Sigmoid colon (tissue), 7 donors: ENCODE results near the gene HARBI1. TPM values are rescaled to one million over a fixed set of nuclear protein-coding genes. Genes with fewer than 3 reads are reported as not detected.
A peak's percentile ranks its signal among the peaks of the same experiment; 100 is the strongest.

Experiments
- DNase-seq: peaks from one replicate; pipeline ENCODE4 v3.0.0-alpha.2; 2019
- H3K27ac ChIP-seq, 4 donors: fragments of 200-600 bp; sonication (generic); one replicate each; pipeline ENCODE4 v1.5.1; 2016 to 2019; ENCODE audit warnings: mild to moderate bottlenecking in 1 of 4
- H3K27me3 ChIP-seq, 3 donors: fragments of 200-600 bp; sonication (generic); one replicate each; pipeline ENCODE4 v1.5.1; 2019; ENCODE audit warnings: mild to moderate bottlenecking in 1 of 3
- H3K36me3 ChIP-seq, 4 donors: fragments of 200-600 bp; sonication (generic); one replicate each; pipeline ENCODE4 v1.5.1; 2016 to 2019
- H3K4me1 ChIP-seq, 4 donors: fragments of 200-600 bp; sonication (generic); one replicate each; pipeline ENCODE4 v1.5.1; 2017 to 2019
- H3K4me3 ChIP-seq, 4 donors: fragments of 200-600 bp; sonication (generic); one replicate each; pipeline ENCODE4 v1.5.1; 2017 to 2019; ENCODE audit warnings: mild to moderate bottlenecking in 2 of 4, moderate library complexity in 1 of 4
- H3K9me3 ChIP-seq, 4 donors: fragments of 200-600 bp in 3 of 4; sonication (generic) in 3 of 4; one replicate each; pipeline versions ENCODE4 v1.5.1 to v1.6.1; 2013 to 2019
- EP300 ChIP-seq, 4 donors: sonication (generic); formaldehyde crosslinking; IDR thresholded peaks; one replicate each; pipeline ENCODE4 v1.6.1; 2017; ENCODE audit warnings: antibody characterized with exemption in 4 of 4
- POLR2A ChIP-seq, 2 donors: fragments of 450-650 bp; IDR thresholded peaks; one replicate each; pipeline ENCODE4 v1.6.1; 2016; ENCODE audit warnings: antibody characterized with exemption in 2 of 2, mild to moderate bottlenecking in 2 of 2, moderate library complexity in 2 of 2
- POLR2AphosphoS5 ChIP-seq, 4 donors: sonication (generic); formaldehyde crosslinking; IDR thresholded peaks; one replicate each; pipeline ENCODE4 v1.6.1; 2017; ENCODE audit warnings: antibody characterized with exemption in 4 of 4
- WGBS, 2 donors: extraction: QIAGEN DNeasy Blood & Tissue Kit; methylation state at CpG; one replicate each; pipeline ENCODE4 v1.1.7; 2013; 5-methylcytosine and 5-hydroxymethylcytosine counted together
- intact Hi-C: fragments of 100-400 bp; cut with DNase I; formaldehyde crosslinking; loops from one replicate; pipeline ENCODE4 v1.15.1; 2023
- polyA plus RNA-seq, 3 donors: library from polyadenylated mRNA; stranded (reverse); fragments of 200-250 nt; gene quantifications; one replicate each; pipeline ENCODE4 v1.2.3, GENCODE V29; 2013
- total RNA-seq, 4 donors: library from RNA; depleted of rRNA; stranded (reverse); fragments of >200 nt; gene quantifications; one replicate each; pipeline ENCODE4 v1.1.0, GENCODE V29; 2016
- TF ChIP-seq, protein P1 (sequence below), 4 experiments: fragments of 450-650 bp in 3 of 4; fragments of 200-600 bp in 1 of 4; IDR thresholded peaks; one replicate each; pipeline ENCODE4 v1.5.1; 2016 to 2019; ENCODE audit warnings: antibody characterized with exemption in 4 of 4, mild to moderate bottlenecking in 3 of 4, moderate library complexity in 2 of 4
- donor health status: healthy with polysubstance abuse.
- donor health status: Bipolar disorder and iron deficiency.
- donor health status: healthy.

The HARBI1 gene
- total and polyA plus RNA-seq, 7 donors, result 1.6 to 8.9 (median 4.4) TPM

DNA sequence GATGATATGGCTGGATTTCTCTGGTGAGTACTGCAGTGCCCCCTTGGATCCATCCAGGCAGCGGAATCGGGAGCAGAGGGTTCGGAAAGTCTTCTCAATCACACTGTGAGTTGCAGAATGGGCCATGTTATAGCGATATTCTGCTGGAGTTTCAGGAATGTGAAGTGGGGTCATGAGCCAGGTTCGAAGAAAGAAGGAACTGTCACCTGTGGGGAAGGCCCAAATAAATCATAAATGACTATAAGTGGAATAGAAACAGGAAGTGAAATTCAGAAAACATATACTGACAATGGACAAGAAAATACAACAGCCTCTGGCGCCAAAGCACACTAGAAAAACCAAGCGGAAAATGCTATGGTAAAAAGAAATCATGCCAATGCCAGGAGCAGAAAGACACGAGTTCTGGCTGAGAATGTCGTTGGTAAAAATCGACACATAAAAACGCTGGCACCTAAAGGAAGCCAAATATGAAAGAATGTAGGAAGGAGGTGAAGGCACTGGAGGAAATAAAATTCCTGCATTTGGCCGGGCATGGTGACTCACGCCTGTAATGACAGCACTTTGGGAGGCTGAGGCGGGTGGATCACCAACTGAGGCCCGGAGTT, 13.2 kb downstream of the HARBI1 start:
- H3K4me3 ChIP-seq, result no peak overlapping the region
- H3K27me3 ChIP-seq, result no peaks in the 10 kb centered on the region
- intact Hi-C loops, result no loop called here
- H3K27ac ChIP-seq, result no peak overlapping the region
- DNase-seq, result no peak
- no peaks in the 10 kb centered on the region for H3K4me1 ChIP-seq
- TF ChIP-seq, protein P1, sequence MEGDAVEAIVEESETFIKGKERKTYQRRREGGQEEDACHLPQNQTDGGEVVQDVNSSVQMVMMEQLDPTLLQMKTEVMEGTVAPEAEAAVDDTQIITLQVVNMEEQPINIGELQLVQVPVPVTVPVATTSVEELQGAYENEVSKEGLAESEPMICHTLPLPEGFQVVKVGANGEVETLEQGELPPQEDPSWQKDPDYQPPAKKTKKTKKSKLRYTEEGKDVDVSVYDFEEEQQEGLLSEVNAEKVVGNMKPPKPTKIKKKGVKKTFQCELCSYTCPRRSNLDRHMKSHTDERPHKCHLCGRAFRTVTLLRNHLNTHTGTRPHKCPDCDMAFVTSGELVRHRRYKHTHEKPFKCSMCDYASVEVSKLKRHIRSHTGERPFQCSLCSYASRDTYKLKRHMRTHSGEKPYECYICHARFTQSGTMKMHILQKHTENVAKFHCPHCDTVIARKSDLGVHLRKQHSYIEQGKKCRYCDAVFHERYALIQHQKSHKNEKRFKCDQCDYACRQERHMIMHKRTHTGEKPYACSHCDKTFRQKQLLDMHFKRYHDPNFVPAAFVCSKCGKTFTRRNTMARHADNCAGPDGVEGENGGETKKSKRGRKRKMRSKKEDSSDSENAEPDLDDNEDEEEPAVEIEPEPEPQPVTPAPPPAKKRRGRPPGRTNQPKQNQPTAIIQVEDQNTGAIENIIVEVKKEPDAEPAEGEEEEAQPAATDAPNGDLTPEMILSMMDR (IDR thresholded peaks at IDR 0.05), result no peak
- no peak for TF ChIP-seq EP300 (IDR thresholded peaks at IDR 0.05)
- no peak for TF ChIP-seq POLR2A (IDR thresholded peaks at IDR 0.05)
- no peak for TF ChIP-seq POLR2AphosphoS5 (IDR thresholded peaks at IDR 0.05)
- 88 to 90% methylated on average over 15 of the region's 15 CpGs for WGBS, 2 donors
- no peaks in the 10 kb centered on the region for H3K9me3 ChIP-seq
- H3K36me3 ChIP-seq, result peaks cover 0 to 3% (median 0%) of the 10 kb centered on the region in 4 donors

DNA sequence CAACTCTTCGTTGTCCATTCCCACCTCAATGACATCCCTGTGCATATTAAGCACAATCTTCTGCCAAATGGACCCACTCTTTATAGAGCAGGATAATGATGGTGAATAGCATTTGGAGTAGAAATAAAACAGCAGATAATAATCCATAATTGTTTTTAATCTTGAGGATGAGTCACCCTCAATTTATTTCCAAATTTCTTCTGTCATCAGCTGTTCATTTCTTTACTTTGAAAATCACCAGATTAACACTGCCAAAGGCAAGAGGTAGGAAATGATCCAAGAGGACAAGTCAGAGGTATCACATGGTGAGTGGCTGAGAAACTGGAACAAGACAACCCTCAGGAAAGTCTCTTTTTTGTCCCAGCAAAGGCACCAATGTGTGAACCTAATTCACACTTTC, 15.9 kb downstream of the HARBI1 start:
- Histone ChIP-seq H3K4me1 (no peaks in the 10 kb centered on the region), H3K27ac (peak overlapping the region in 3 of 4 donors; percentile 41 to 49 (median 44)), H3K36me3 (peaks cover 0 to 3% (median 0%) of the 10 kb centered on the region in 4 donors), H3K9me3 (no peaks in the 10 kb centered on the region), H3K27me3 (no peaks in the 10 kb centered on the region), H3K4me3 (no peak overlapping the region)
- WGBS, 2 donors, result 88 to 98% methylated on average over 1 of the region's 1 CpG
- no peak for DNase-seq
- peak in 1 of 4 donors; percentile 7 for TF ChIP-seq POLR2AphosphoS5 (IDR thresholded peaks at IDR 0.05)
- TF ChIP-seq, protein P1 (IDR thresholded peaks at IDR 0.05), result no peak
- no peak for TF ChIP-seq POLR2A (IDR thresholded peaks at IDR 0.05)
- intact Hi-C loops, result no loop called here

DNA sequence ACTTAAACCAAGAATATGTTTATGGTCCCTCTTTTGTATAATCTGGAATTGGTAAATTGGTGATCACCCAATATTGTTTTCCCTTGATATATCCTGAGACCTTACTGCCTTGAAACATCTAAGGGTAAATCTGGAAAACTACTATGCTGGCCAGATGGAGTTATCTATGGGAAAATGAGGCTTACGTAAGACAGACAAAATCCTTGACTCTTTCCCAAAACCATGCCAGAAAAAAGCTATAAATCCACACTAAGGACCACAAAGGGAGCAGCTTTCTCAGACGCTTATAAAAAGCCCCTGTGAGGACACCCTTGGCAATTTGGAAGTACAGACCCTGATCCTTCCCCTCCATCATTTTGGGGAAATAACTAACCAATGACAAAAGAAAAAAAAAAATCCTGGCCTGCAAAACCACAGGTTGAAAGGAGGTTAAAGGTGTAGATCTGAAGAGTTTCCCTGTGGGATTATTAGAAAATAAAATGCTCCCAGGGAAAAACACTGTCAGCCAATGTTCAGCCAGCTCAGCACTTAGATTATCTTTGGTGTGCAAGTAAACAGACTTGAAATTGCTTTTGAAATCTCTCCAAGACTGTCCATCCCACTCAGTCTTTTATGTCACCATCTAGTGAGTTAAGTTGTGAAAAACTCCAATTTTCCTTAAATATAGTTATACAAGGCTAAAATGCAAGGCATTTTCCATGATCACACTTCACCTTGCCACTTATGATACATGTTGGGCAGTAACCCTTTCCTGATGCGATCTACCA, 16.6 kb downstream of the HARBI1 start:
- WGBS, 2 donors, result 83% methylated on average over 3 of the region's 3 CpGs
- Histone ChIP-seq H3K27ac (peak overlapping the region in 3 of 4 donors; percentile 41 to 49 (median 44)), H3K36me3 (peaks cover 0 to 3% (median 0%) of the 10 kb centered on the region in 4 donors), H3K27me3 (no peaks in the 10 kb centered on the region), H3K9me3 (no peaks in the 10 kb centered on the region), H3K4me3 (no peak overlapping the region), H3K4me1 (no peaks in the 10 kb centered on the region)
- DNase-seq, result no peak
- intact Hi-C loops, result no loop called here
- TF ChIP-seq, protein P1 (IDR thresholded peaks at IDR 0.05), result no peak
- no peak for TF ChIP-seq POLR2A (IDR thresholded peaks at IDR 0.05)
- no peak for TF ChIP-seq EP300 (IDR thresholded peaks at IDR 0.05)
- no peak for TF ChIP-seq POLR2AphosphoS5 (IDR thresholded peaks at IDR 0.05)

DNA sequence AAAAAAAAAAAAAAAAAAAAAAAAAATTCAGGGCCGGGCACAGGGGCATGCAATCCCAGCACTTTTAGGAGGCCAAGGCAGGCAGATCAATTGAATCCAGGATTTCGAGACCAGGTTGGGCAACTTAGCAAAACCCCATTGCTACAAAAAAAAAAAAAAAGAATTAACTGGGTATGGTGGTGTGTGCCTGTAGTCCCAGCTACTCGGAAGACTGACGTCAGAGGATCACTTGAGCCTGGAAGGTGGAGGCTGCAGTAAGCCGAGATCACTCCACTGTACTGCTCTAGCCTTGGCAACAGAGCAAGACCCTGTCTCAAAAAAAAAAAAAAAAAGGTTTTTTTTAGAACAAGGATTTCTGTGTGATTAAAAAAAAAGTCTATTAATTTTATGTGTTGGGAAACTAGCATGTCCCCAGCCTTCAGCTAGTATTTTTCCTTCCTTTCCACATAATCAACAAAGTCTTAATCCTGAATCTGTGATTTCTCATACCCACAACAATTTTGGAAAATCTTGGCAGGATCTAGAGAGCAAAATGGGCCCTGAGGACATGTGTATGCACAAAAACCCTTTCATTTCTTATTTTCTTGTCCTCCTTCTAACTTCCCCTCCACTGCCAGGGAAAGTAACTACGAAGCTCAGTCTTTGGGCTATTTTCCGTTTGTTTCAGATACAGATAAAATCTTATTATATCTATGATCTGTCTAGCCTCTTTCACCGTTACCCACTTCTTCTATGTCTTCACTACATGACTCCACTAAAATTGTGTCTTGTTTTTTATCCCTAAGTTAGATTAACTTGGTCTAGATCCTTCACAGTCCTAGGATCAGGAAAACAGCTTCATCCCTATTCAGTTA, 17.5 kb downstream of the HARBI1 start:
- Histone ChIP-seq H3K4me1 (peaks cover 0 to 1% (median under 1%) of the 10 kb centered on the region in 4 donors), H3K9me3 (no peaks in the 10 kb centered on the region), H3K4me3 (no peak overlapping the region), H3K36me3 (peaks cover 0 to 3% (median 0%) of the 10 kb centered on the region in 4 donors), H3K27me3 (no peaks in the 10 kb centered on the region), H3K27ac (peak overlapping the region; percentile 37 to 49 (median 42))
- intact Hi-C loops, result no loop called here
- WGBS, 2 donors, result 94 to 95% methylated on average over 8 of the region's 8 CpGs
- no peak for DNase-seq
- TF ChIP-seq POLR2A (IDR thresholded peaks at IDR 0.05) (no peak), EP300 (IDR thresholded peaks at IDR 0.05) (no peak), POLR2AphosphoS5 (IDR thresholded peaks at IDR 0.05) (no peak)
- TF ChIP-seq, protein P1 (IDR thresholded peaks at IDR 0.05), result no peak
